ENCODE data around the gene MCUB. TPM values are rescaled to one million over a fixed set of nuclear protein-coding genes. Genes with fewer than 3 reads are reported as not detected.

MCUB gene
- total and polyA plus RNA-seq, 4 donors, result 1.3 to 4.9 (median 1.9) TPM

GRCh38 chr4:109559625-109559982, 442 bp upstream of the MCUB start:
- Histone ChIP-seq H3K9ac (ENCODE audit: low read depth in 1 of 2, low read length in 2 of 2) (peak overlapping the region in 1 of 2 donors; percentile 49), H3K27me3 (ENCODE audit: control insufficient read depth in 4 of 4, insufficient read depth in 4 of 4, low read length in 3 of 4) (no peaks in the 10 kb centered on the region), H3K4me3 (ENCODE audit: low read depth in 1 of 3, low read length in 3 of 3) (peak overlapping the region in 2 of 3 donors; percentile 65 to 76), H3K27ac (ENCODE audit: low read depth in 1 of 2, low read length in 2 of 2) (peak overlapping the region; percentile 40 to 43), H3K4me1 (ENCODE audit: control insufficient read depth in 4 of 4, insufficient read depth in 4 of 4, low read length in 3 of 4) (peaks cover 5 to 20% (median 14%) of the 10 kb centered on the region in 4 donors), H3K9me3 (ENCODE audit: control insufficient read depth in 4 of 4, low read length in 3 of 4) (peaks cover 0 to 3% (median 0%) of the 10 kb centered on the region in 4 donors), H3K36me3 (ENCODE audit: control insufficient read depth in 4 of 4, insufficient read depth in 3 of 4, low read depth in 1 of 4, low read length in 3 of 4) (no peaks in the 10 kb centered on the region)
- TF ChIP-seq, protein P1, sequence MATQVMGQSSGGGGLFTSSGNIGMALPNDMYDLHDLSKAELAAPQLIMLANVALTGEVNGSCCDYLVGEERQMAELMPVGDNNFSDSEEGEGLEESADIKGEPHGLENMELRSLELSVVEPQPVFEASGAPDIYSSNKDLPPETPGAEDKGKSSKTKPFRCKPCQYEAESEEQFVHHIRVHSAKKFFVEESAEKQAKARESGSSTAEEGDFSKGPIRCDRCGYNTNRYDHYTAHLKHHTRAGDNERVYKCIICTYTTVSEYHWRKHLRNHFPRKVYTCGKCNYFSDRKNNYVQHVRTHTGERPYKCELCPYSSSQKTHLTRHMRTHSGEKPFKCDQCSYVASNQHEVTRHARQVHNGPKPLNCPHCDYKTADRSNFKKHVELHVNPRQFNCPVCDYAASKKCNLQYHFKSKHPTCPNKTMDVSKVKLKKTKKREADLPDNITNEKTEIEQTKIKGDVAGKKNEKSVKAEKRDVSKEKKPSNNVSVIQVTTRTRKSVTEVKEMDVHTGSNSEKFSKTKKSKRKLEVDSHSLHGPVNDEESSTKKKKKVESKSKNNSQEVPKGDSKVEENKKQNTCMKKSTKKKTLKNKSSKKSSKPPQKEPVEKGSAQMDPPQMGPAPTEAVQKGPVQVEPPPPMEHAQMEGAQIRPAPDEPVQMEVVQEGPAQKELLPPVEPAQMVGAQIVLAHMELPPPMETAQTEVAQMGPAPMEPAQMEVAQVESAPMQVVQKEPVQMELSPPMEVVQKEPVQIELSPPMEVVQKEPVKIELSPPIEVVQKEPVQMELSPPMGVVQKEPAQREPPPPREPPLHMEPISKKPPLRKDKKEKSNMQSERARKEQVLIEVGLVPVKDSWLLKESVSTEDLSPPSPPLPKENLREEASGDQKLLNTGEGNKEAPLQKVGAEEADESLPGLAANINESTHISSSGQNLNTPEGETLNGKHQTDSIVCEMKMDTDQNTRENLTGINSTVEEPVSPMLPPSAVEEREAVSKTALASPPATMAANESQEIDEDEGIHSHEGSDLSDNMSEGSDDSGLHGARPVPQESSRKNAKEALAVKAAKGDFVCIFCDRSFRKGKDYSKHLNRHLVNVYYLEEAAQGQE (IDR thresholded peaks at IDR 0.05), result no peak
- no peak for TF ChIP-seq SP1 (IDR thresholded peaks at IDR 0.05)
- TF ChIP-seq MAX (IDR thresholded peaks at IDR 0.05), result no peak
- no peak for TF ChIP-seq EGR1 (IDR thresholded peaks at IDR 0.05; ENCODE audit: low read depth in 2 of 2)
- no peak for TF ChIP-seq GABPA (IDR thresholded peaks at IDR 0.05 in 1 of 2, conservative IDR thresholded peaks at IDR 0.05 in 1 of 2)
- no peak for TF ChIP-seq FOXA2 (IDR thresholded peaks at IDR 0.05)
- TF ChIP-seq HNF4G (IDR thresholded peaks at IDR 0.05), result no peak
- TF ChIP-seq RXRA (IDR thresholded peaks at IDR 0.05), result no peak
- TF ChIP-seq, protein P2, sequence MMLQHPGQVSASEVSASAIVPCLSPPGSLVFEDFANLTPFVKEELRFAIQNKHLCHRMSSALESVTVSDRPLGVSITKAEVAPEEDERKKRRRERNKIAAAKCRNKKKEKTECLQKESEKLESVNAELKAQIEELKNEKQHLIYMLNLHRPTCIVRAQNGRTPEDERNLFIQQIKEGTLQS (IDR thresholded peaks at IDR 0.05), result no peak
- TF ChIP-seq TAF1 (conservative IDR thresholded peaks at IDR 0.05), result no peak
- no peak for TF ChIP-seq JUND (IDR thresholded peaks at IDR 0.05)
- TF ChIP-seq YY1 (IDR thresholded peaks at IDR 0.05), result no peak
- TF ChIP-seq ZBTB33 (IDR thresholded peaks at IDR 0.05), result no peak
- TF ChIP-seq, protein P3, sequence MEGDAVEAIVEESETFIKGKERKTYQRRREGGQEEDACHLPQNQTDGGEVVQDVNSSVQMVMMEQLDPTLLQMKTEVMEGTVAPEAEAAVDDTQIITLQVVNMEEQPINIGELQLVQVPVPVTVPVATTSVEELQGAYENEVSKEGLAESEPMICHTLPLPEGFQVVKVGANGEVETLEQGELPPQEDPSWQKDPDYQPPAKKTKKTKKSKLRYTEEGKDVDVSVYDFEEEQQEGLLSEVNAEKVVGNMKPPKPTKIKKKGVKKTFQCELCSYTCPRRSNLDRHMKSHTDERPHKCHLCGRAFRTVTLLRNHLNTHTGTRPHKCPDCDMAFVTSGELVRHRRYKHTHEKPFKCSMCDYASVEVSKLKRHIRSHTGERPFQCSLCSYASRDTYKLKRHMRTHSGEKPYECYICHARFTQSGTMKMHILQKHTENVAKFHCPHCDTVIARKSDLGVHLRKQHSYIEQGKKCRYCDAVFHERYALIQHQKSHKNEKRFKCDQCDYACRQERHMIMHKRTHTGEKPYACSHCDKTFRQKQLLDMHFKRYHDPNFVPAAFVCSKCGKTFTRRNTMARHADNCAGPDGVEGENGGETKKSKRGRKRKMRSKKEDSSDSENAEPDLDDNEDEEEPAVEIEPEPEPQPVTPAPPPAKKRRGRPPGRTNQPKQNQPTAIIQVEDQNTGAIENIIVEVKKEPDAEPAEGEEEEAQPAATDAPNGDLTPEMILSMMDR (IDR thresholded peaks at IDR 0.05; ENCODE audit: low read depth, low read length, missing input control), result no peak
- TF ChIP-seq HNF4A (conservative IDR thresholded peaks at IDR 0.05), result no peak
- TF ChIP-seq RAD21 (IDR thresholded peaks at IDR 0.05), result no peak
- TF ChIP-seq NR2F2 (IDR thresholded peaks at IDR 0.05), result no peak
- peak; percentile 52 for DNase-seq (ENCODE audit: low spot score)
- 12% methylated on average over 27 of the region's 27 CpGs for WGBS
